Measurements from ENCODE around the gene UFD1. TPM values are rescaled to one million over a fixed set of nuclear protein-coding genes. Genes with fewer than 3 reads are reported as not detected.

Gene UFD1
- total RNA-seq, 1 donor from 2014 or later: 47.6 TPM

GRCh38 chr22:19496324-19496630, 17.3 kb upstream of the UFD1 start:
- no peak for DNase-seq (ENCODE audit: low spot score)

GRCh38 chr22:19495562-19496323, 16.8 kb upstream of the UFD1 start:
- no peak for DNase-seq (ENCODE audit: low spot score)

GRCh38 chr22:19494676-19495173, 15.7 kb upstream of the UFD1 start:
- DNase-seq (ENCODE audit: low spot score): no peak

GRCh38 chr22:19494001-19494560, 15.1 kb upstream of the UFD1 start:
- no peak for DNase-seq (ENCODE audit: low spot score)

GRCh38 chr22:19492504-19493174, 13.6 kb upstream of the UFD1 start:
- DNase-seq (ENCODE audit: low spot score): no peak

- DNase-seq (ENCODE audit: low spot score): no peak
These were observed 11.7 kb upstream of the UFD1 start for GRCh38 chr22:19490628-19491230.

- DNase-seq (ENCODE audit: low spot score): no peak
These were observed 10.2 kb upstream of the UFD1 start for GRCh38 chr22:19488884-19489843.

- no peak for DNase-seq (ENCODE audit: low spot score)
These were observed 9.3 kb upstream of the UFD1 start for GRCh38 chr22:19488285-19488684.

GRCh38 chr22:19483481-19484244, 4.7 kb upstream of the UFD1 start:
- DNase-seq (ENCODE audit: low spot score): no peak

- no peak for DNase-seq (ENCODE audit: low spot score)
These were observed 3.3 kb upstream of the UFD1 start for GRCh38 chr22:19482297-19482696.

- DNase-seq (ENCODE audit: low spot score): no peak
These were observed 1.8 kb upstream of the UFD1 start for GRCh38 chr22:19480789-19481188.

GRCh38 chr22:19480173-19480568, 1.2 kb upstream of the UFD1 start:
- no peak for DNase-seq (ENCODE audit: low spot score)

GRCh38 chr22:19479355-19480172, 571 bp upstream of the UFD1 start, which contains the start of gene CDC45:
Gene CDC45 (plus strand): TSS chr22:19479920. CDS start chr22:19479969, 49 bp downstream.
- DNase-seq (ENCODE audit: low spot score): peak; percentile 96

- no peak for DNase-seq (ENCODE audit: low spot score)
These were observed 720 bp downstream of the UFD1 start for GRCh38 chr22:19478045-19478900.

- DNase-seq (ENCODE audit: low spot score): no peak
These were observed 1.5 kb downstream of the UFD1 start for GRCh38 chr22:19477321-19478044.

GRCh38 chr22:19476023-19476422, 3.0 kb downstream of the UFD1 start:
- DNase-seq (ENCODE audit: low spot score): no peak

- no peak for DNase-seq (ENCODE audit: low spot score)
These were observed 5.4 kb downstream of the UFD1 start for GRCh38 chr22:19473578-19473977.

GRCh38 chr22:19472233-19472632, 6.8 kb downstream of the UFD1 start:
- DNase-seq (ENCODE audit: low spot score): no peak

Data from ureter (tissue), 1 donor.